Measurements from ENCODE around the gene CORIN.
"Not testable (repeated sequence)": the region's sequence is repeated elsewhere in the genome, so short reads cannot be mapped to it uniquely, and the experiment has no call there.

The CORIN gene

DNA sequence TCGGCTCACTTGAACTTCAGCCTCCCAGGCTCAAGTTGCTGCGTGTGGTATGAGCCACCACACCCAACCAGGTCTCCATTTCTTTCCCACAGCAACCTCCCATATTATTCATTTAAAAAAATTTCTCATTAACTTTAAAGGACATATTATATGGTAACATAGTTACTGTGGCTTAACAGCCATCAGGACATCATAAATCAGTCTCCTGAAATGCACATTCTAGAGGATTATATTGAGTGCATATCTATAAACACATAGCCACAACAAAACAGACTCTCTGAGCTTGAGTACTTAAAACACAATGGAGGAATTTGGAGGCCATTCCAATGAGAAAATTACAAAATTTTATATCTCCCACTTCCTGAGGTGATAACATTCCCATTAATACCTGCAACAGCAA, 61.5 kb downstream of the CORIN start:
- DNase-seq (ENCODE audit: low read depth in 1 of 2, low spot score in 1 of 2), result no peak

DNA sequence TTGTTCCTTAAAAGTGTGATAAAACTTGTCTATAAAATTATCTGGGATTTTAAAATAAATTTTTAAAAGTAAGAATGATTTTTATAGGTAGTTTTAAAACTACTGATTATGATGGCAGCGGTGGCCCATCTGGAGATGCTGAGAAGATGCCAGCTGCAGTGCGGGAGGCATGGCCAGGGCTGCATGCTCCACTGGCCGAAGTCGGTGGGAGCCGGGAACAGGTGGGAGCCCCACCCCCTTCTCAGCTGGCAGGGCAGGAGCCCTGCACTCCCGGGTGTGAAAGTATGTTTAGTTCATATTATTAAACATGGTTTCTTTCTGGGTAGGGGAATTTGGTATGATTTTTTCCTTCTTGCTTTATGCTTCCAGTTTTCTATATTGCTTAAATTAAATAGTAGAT, 63.8 kb downstream of the CORIN start:
- no peak for DNase-seq (ENCODE audit: low read depth in 1 of 2, low spot score in 1 of 2)

GRCh38 chr4:47771020-47771419, 66.8 kb downstream of the CORIN start:
- DNase-seq (ENCODE audit: low read depth in 1 of 2, low spot score in 1 of 2), result no peak

- not testable (repeated sequence) for DNase-seq (ENCODE audit: low read depth in 1 of 2, low spot score in 1 of 2)
Measured at GRCh38 chr4:47767956-47768355, 69.9 kb downstream of the CORIN start.

GRCh38 chr4:47763279-47763678, 74.6 kb downstream of the CORIN start:
- no peak for DNase-seq (ENCODE audit: low read depth in 1 of 2, low spot score in 1 of 2)

GRCh38 chr4:47762376-47763266, 75.2 kb downstream of the CORIN start:
- no peak for DNase-seq (ENCODE audit: low read depth in 1 of 2, low spot score in 1 of 2)

DNA sequence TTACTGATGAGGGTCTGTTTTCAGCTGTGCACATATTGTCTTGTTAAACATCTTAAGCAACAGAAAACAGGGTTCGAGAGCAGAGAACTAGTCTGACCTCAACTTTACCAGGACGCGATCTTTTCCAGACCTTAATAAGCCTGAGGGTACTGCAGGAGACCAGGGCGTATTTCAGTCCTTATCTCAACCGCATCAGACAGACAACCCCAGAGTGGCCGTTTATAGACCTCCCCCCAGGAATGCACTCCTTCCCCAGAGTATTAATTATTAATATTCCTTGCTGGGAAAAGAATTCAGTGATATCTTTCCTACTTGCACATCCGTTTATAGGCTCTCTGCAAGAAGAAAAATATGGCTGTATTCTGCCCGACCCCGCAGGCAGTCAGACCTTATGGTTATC, 84.6 kb downstream of the CORIN start:
- not testable (repeated sequence) for DNase-seq (ENCODE audit: low read depth in 1 of 2, low spot score in 1 of 2)

GRCh38 chr4:47752214-47752613, 85.7 kb downstream of the CORIN start:
- no peak for DNase-seq (ENCODE audit: low read depth in 1 of 2, low spot score in 1 of 2)

- no peak for DNase-seq (ENCODE audit: low read depth in 1 of 2, low spot score in 1 of 2)
Measured at GRCh38 chr4:47750788-47751187, 87.1 kb downstream of the CORIN start.

GRCh38 chr4:47749858-47750257, 88.0 kb downstream of the CORIN start:
- DNase-seq (ENCODE audit: low read depth in 1 of 2, low spot score in 1 of 2), result no peak

DNA sequence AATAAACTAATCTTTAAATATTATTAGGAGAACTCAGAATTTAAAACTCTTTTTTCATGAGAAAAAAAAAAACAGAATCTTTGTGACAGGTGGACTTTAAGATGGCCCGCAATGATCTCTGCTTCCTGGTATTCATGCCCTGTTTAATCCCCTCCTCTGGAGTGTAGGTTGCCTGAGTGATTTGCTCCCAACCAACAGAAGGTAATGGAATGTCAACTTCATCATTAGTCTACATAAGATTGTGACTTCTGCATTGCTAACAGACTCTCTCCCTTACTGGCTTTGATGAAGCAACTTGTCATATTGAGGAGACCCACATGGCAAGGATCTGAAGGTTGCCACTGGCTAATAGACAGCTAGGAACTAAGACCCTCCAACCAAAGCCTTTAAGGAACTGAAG, 88.8 kb downstream of the CORIN start:
- DNase-seq (ENCODE audit: low read depth in 1 of 2, low spot score in 1 of 2), result no peak

- DNase-seq (ENCODE audit: low read depth in 1 of 2, low spot score in 1 of 2), result no peak
Measured at GRCh38 chr4:47747846-47748494, 89.9 kb downstream of the CORIN start.

DNA sequence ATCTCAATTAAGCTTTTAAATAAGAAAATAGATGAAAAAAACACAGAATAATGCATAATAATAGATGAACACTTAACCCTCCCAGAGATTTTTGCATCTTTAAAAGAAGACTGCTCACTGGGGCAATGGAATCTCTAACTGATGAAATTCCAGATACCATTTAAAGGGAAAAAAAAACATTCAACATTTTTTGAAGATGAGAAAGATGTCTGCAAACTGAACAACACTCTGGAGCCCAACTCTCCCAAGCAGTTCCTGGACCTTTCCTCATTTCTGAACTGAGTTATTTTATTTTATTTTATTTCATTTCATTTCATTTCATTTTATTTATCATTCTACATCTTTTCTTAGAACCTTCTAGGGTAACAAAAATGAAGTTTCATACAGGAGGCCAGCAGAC, 90.7 kb downstream of the CORIN start:
- no peak for DNase-seq (ENCODE audit: low read depth in 1 of 2, low spot score in 1 of 2)

DNA sequence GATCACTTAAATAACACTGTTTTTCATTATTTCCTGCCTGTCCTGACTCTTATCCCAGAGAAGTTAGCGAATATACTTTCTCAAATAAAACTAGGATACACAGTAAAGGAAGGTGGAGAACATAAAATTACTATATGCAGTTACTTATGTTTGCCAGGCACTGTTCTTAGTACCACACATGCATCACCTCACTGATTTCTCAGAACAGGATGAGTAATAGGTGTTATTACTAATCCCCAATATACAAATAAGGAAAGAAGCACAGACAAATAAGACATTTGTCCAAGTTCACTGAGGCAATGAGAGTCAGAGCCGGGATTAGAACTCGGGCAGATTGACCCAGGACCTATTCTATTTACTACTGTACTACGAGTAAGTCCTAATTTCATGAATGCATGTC, 91.7 kb downstream of the CORIN start:
- no peak for DNase-seq (ENCODE audit: low read depth in 1 of 2, low spot score in 1 of 2)

DNA sequence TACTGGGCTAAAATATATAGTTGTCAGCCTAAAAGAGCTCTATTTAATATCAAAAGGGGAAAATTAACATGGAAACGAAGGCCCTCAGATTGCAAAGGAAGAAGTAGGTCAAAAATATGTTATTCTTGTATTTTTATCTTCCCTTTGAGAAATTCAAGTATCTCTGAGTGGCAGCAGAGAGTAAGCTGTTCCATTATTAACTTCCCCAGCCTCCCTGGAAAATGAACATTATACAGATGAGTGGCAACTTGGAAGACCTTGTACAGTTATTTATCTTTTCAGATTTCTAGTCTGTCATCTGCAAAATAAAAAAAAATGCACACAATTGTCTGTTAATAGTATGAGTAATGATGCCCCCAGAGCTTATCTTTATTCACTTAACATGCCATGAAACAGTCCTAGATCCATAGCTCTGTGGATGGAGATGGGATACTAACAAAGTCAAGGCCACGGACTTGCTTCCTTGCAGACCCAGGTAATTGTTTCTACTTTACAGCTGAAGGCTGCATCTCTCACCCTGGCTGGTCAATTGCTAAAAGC, 93.0 kb downstream of the CORIN start:
- DNase-seq (ENCODE audit: low read depth in 1 of 2, low spot score in 1 of 2), result no peak

- DNase-seq (ENCODE audit: low read depth in 1 of 2, low spot score in 1 of 2), result no peak
Measured at GRCh38 chr4:47744253-47744652, 93.6 kb downstream of the CORIN start.

- no peak for DNase-seq (ENCODE audit: low read depth in 1 of 2, low spot score in 1 of 2)
Measured at GRCh38 chr4:47741200-47741599, 96.7 kb downstream of the CORIN start.

- DNase-seq (ENCODE audit: low read depth in 1 of 2, low spot score in 1 of 2), result no peak
Measured at GRCh38 chr4:47737326-47737725, 100.5 kb downstream of the CORIN start.

- DNase-seq (ENCODE audit: low read depth in 1 of 2, low spot score in 1 of 2), result no peak
Measured at GRCh38 chr4:47736555-47736954, 101.3 kb downstream of the CORIN start.

GRCh38 chr4:47736146-47736545, 101.7 kb downstream of the CORIN start:
- DNase-seq (ENCODE audit: low read depth in 1 of 2, low spot score in 1 of 2), result no peak

DNA sequence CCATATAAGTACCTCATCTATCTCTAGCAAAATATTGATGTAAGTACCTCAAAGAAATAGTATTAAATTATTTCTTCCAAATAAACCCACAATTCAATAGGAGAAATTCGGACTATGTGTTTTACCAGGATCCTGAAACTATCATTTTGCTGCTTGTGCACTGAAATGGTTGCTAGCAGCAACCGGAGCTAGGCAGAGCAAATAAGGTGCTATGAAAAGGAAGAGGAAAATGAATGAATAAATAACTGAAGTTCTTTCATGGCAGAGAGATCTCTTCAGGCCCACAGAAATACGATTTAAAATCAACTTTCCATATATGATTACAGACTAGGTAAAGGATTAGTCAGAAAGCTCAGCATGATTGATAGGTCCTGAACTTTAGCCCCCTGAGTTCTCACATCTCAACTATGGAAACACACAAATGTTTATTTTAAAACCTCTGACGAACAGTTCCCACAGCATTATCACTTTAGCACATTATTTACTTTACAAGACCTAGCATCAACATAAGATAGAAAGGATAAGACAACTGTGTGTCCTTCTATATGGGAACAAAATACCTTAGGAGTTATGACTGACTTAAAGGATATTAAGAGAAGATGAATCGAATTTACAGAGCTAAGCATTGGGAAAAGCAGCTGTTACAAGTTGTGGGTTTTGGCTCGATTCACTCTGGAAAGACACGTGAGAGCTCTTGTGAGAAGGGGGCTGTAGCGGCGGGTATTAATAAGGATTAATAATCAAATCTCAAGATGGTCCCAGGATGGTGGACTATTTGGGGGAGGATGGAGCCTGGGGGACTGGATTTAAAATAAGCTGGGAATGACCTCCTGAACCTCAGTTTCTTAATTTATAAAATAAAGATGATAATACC, 104.3 kb downstream of the CORIN start:
- no peak for DNase-seq (ENCODE audit: low read depth in 1 of 2, low spot score in 1 of 2)

Data from activated T-helper 1 cell treated with anti-CD3 and anti-CD28 coated beads, Interleukin-2, amount 50 U/mL, for 16 hours (primary cell).